Measurements from ENCODE around the gene IL11RA.

Gene IL11RA

DNA sequence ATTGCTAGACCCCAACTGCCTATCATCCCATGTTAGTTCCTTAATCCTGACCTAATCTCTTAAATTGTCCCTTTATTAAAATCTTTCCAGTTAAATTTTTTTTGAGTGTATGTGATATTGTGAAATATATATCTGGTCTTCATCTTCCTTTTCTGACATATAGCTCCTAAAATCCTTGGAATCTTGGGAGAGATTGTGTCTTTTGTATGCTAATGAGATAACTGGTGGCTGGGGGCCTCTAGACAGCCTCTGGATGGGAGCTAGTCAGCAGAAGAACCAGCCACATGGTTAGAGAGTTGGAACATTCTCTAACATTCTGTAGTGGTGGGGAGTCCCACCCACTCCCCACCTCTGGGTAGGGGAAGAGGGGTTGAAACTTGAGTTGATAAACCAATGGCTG lies 42.8 kb downstream of the IL11RA start:
- Histone ChIP-seq H3K9ac (ENCODE audit: low read depth, low read length) (no peak overlapping the region), H3K4me1 (ENCODE audit: insufficient read depth, low read length) (no peaks in the 10 kb centered on the region), H3K9me3 (ENCODE audit: control insufficient read depth, insufficient read depth, low read length) (no peaks in the 10 kb centered on the region), H3K36me3 (ENCODE audit: insufficient read depth, low read length) (no peaks in the 10 kb centered on the region)

- Histone ChIP-seq H3K36me3 (ENCODE audit: insufficient read depth, low read length) (no peaks in the 10 kb centered on the region), H3K9me3 (ENCODE audit: control insufficient read depth, insufficient read depth, low read length) (no peaks in the 10 kb centered on the region), H3K9ac (ENCODE audit: low read depth, low read length) (peak overlapping the region; percentile 66; the same call in 1 of the 2 replicates), H3K4me1 (ENCODE audit: insufficient read depth, low read length) (no peaks in the 10 kb centered on the region)
These were observed 49.2 kb downstream of the IL11RA start for GRCh38 chr9:34701023-34701768.

DNA sequence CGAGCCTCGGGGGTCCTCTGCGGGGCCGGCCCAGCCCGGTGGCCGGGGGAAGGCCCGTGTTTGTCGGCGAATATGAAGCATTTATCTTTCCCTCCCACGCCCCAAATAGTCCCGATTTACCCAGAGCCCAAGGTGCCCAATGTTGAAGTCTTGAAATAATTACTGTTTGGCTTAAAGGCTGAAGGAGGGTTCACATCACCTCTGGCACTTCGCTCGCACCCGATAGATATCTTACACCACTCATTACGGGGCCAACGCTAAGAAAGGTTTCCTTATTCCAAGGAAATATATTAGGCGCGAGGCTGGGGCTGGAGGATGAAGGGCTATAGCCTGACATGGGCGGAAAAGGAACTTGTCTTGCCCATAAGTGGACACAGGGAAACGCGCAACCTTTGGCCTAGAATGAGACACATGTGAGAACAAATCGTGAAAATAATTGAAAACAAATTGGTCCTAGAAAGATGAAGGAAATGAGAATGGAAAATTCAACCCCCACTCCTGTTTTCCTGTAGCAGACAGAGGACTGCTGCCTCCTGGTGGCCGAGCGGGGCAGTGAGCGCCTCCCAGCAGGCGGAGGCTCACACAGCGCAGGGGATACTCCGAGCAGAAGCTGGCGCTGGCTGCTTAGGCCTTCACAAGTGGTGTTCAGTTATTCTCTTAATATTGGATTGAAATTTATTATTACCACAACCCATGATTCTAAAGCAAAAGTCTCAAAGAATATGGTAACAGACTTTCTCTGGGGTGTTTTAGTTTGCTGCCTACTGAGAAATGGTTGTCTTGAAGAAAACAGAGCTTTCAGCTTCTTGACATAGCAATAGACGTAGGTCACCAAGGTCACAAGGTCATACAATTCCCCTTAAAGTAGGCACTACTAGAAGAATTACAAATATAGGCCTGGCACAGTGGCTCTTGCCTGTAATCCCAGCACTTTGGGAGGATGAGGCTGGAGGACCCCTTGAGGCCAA lies 50.1 kb downstream of the IL11RA start:
- peak overlapping the region; percentile 66; the same call in 1 of the 2 replicates for H3K9ac ChIP-seq (ENCODE audit: low read depth, low read length)
- no peaks in the 10 kb centered on the region for H3K9me3 ChIP-seq (ENCODE audit: control insufficient read depth, insufficient read depth, low read length)
- H3K4me1 ChIP-seq (ENCODE audit: insufficient read depth, low read length), result no peaks in the 10 kb centered on the region
- H3K36me3 ChIP-seq (ENCODE audit: insufficient read depth, low read length), result no peaks in the 10 kb centered on the region

- no peak overlapping the region for H3K9ac ChIP-seq (ENCODE audit: low read depth, low read length)
- no peaks in the 10 kb centered on the region for H3K9me3 ChIP-seq (ENCODE audit: control insufficient read depth, insufficient read depth, low read length)
- no peaks in the 10 kb centered on the region for H3K36me3 ChIP-seq (ENCODE audit: insufficient read depth, low read length)
- no peaks in the 10 kb centered on the region for H3K4me1 ChIP-seq (ENCODE audit: insufficient read depth, low read length)
These were observed 55.1 kb downstream of the IL11RA start for GRCh38 chr9:34707130-34707529.

- Histone ChIP-seq H3K4me1 (ENCODE audit: insufficient read depth, low read length) (no peaks in the 10 kb centered on the region), H3K9me3 (ENCODE audit: control insufficient read depth, insufficient read depth, low read length) (no peaks in the 10 kb centered on the region), H3K9ac (ENCODE audit: low read depth, low read length) (no peak overlapping the region), H3K36me3 (ENCODE audit: insufficient read depth, low read length) (no peaks in the 10 kb centered on the region)
These were observed 57.4 kb downstream of the IL11RA start for GRCh38 chr9:34709196-34709978.

GRCh38 chr9:34710023-34710422 lies 58.0 kb downstream of the IL11RA start, which contains the start of gene CCL21:
Gene CCL21, minus strand, starts transcription at chr9:34710136. Its CDS starts 70 bp downstream, at chr9:34710066.
- Histone ChIP-seq H3K9ac (ENCODE audit: low read depth, low read length) (no peak within 1 kb of the TSS), H3K4me1 (ENCODE audit: insufficient read depth, low read length) (no peaks in the 10 kb centered on the region), H3K9me3 (ENCODE audit: control insufficient read depth, insufficient read depth, low read length) (no peaks in the 10 kb centered on the region), H3K36me3 (ENCODE audit: insufficient read depth, low read length) (no peaks in the 10 kb centered on the region)

All from ES-I3 (cell line).